GM19467 (cell line): ENCODE data around the gene SMO.
"Not testable (repeated sequence)": the region's sequence is repeated elsewhere in the genome, so short reads cannot be mapped to it uniquely, and the experiment has no call there.

Experiments used
- ATAC-seq: cut with Tn5 transposase; IDR thresholded peaks from one replicate; pipeline ENCODE4 v1.9.1; 2021; ENCODE audit warnings: mild to moderate bottlenecking, moderate library complexity; ENCODE audit not compliant: unreplicated experiment

SMO gene

DNA sequence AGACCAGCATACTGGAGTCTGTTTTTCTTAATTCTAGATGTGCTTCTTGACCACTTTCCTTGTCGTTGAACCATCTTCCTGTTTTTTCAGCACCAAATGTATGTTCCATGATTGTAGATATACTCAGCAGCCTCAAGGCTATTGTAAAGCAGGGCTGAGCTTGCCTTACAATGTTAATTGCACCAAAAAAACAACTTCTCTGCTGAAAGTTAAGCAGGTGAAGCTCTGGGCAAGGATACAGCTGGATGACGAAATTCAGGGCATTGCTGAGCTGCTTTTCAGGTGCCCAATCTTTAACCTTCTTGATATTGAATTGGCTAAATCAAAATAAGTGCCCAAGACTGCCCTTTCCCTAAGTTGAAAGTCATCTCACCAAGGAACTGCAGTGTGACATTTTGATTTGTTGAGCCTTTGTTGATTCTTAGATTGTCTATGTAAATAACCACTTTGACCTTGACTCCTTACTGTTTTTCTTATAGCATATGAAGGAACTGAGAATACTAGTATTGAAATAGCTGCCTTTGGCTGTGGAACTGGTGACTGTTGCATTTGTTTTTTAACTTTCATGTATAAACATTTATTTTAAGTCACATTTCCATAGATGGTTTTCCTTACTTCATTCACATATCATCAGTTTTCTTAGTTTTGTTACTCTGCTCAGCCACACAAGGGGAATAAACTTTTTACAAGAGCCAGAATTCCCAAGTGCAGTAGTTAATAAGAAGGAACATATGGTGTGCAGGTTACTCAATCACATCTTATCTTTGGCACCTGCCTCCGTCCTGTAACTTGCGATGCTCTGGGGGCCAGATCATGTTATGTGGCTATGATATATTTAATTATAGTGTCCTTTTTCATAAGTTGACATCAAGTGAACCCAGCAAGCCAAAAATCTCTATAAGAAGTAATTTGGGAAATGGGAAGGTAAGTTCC, 39.5 kb downstream of the SMO start:
- no peak for ATAC-seq

DNA sequence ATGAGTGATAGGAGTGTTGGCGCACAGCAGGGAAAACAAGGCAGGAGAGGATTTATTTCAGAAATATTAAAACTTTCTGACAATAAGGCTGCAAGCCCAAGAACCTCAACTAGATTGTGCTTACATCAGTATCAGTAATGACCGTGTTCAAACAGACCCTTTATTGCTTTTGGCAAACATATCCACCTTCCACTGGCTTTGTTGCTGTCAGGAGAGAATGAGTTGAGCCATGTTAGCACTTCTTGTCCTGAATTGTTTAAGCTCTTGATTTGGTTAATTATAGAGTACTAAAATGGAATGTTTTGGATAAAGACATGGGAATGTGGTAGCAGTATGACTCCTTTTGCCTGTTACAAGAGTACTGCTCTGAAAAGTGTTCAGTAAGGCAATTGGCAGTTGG, 40.2 kb downstream of the SMO start:
- ATAC-seq: no peak

DNA sequence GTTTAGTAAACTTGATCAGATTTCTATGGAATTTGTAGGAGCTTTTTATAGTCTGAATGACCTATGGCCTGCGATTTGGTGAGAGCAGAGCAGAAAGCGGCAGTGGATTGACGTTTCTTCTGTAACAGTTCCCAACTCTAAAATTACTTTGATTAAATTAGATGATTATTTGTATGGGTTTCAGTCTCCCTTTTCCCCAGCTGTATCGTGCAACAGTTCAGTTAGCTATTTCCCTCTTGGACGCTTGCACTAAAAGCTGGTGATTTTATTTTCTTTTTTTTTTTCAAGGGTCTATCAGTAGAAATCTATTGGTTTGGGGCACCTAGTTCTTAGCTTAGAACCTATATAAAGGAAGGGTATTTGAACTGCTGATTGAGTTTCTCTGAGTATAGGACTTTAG, 43.2 kb downstream of the SMO start:
- ATAC-seq: no peak

DNA sequence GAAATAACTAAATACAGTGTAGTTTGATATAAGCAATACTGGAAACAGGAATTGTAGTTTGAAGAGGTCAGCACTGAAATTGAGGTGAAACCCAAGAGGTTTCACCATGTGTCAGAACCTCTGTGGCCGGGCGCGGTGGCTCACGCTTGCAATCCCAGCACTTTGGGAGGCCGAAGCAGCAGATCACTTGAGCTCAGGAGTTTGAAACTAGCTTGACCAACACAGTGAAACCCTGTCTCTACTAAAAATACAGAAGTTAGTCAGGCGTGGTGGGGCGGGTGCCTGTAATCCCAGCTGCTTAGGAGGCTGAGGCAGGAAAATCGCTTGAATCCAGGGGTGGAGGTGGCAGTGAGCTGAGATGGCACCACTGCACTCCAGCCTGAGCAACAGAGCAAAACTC, 50.1 kb downstream of the SMO start:
- no peak for ATAC-seq

DNA sequence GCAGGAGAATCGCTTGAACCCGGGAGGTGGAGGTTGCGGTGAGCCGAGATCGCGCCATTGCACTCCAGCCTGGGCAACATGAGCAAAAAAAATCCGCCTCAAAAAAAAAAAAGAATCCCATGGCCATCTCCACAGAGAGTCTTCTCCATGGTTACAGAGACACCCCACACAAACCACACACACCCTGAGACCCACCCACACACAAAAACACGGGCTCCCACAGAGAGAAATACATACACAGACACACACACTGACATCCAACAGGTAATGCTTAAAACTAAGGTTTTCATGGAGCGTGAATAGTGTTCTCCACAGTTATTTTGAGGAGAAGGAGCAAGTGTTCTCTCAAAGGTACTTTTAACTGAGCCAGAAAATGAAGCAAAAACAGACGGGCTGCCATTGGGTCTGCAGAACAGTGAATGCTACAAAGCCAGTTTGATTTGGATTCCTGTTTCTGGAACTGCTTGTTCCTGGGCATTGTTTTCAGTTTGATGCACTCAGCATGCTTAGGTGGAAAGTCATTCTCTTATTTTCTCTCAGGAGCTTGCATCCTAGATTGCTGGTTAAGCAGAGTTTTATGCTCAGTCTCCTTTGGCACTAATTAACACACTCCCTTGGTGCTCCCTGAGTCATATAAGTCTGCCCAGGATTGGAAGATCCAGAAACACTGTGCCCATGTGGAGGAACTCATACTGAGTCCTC, 51.8 kb downstream of the SMO start:
- ATAC-seq: no peak

DNA sequence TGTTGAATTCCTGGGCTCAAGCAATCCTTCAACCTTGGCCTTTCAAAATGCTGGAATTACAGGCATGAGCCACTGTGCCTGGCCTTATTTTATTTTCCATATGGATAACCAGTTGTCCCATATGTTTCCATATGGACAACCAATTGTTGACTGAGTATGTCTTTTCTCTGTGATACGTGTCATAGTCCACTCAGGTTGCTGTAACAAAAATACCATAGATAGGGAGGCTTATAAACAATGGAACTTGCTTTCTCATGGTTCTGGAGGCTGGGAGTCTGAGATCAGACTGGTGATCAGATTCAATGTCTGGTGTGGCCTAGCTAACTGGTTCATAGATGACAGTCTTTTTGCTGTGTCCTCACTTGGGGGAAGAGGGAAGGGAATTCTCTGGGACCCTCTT, 55.8 kb downstream of the SMO start:
- no peak for ATAC-seq

DNA sequence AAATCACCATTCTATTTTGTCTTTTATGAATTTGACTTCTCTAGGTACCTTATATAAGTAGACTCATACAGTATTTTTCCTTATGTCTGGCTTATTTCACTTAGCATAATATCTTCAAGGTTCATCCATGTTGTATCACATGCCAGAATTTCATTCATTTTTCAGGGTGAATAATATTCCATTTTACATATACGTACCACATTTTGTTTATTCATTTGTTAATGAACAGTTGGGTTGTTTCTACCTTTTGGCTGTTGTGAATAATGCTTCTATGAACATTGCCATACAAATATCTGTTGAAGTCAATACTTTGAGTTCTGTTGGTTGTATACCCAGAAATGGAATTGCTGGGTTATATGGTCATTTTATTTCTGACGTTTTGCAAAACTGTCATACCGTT, 57.1 kb downstream of the SMO start:
- ATAC-seq: no peak

DNA sequence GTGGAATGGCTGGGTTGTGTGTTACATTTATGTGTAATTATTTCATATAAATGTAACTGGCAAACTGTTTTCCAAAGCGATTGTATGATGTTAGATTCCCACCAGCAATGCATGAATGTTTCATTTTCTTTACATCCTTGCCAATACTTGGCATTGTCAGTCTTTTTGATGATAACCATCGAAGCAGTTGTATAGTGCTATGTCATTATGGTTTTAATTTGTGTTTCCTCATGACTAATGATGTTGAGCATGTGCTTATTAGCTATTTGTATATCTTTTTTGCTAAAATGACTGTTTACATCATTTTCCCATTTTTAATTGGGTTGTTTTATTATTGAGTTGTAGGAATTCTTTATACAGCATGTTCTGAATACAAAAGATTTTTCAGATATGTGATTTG, 58.7 kb downstream of the SMO start:
- no peak for ATAC-seq

DNA sequence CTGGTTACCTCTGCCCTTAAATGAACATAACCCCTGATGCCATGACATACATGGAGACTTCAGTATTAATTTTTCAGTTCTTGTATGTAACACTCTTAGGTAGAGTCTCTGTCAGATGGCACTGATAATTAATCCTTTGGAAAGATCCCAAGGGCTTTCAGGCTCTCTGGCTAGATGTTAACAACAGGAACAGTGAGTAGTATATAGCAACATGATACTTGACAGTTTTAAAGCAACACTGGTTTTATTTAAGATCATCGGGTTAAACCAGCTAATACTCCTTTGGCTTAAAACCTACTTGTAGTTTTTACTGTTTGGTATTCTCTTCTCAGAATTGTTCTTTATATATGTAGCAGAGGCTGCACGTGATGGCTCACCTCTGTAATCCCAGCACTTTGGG, 63.7 kb downstream of the SMO start:
- no peak for ATAC-seq

DNA sequence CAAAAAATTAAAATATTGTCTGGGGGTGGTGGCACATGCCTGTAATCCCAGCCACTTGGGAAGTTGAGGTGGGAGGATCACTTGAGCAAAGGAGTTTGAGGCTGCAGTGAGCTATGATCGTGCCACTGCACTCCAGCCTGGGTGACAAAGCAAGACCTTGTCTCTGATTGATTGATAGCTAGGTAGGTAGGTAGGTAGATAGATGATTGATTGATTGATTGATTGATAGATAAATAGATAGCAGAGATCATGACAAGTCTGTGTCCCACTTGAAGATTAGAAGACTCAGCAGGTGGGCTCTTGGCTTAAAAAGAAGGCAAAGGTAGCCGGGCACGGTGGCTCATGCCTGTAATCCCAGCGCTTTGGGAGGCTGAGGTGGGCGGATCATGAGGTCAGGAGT, 64.2 kb downstream of the SMO start:
- ATAC-seq: not testable (repeated sequence)

DNA sequence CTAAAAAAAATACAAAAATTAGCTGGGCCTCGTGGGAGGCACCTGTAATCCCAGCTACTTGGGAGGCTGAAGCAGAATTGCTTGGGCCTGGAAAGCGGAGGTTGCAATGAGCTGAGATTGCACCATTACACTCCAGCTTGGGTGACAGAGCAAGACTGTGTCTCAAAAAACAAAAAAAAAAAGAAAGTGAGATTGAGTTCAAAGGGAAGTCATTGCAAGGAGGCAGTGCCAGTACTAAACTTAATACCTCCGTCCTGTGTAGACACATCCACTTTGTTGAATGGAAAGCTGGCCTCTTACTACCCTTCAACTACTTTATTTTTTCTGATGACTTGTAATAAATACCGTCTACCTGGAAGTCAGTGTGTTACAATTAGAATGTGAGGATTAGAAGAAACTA, 67.4 kb downstream of the SMO start:
- ATAC-seq: no peak

DNA sequence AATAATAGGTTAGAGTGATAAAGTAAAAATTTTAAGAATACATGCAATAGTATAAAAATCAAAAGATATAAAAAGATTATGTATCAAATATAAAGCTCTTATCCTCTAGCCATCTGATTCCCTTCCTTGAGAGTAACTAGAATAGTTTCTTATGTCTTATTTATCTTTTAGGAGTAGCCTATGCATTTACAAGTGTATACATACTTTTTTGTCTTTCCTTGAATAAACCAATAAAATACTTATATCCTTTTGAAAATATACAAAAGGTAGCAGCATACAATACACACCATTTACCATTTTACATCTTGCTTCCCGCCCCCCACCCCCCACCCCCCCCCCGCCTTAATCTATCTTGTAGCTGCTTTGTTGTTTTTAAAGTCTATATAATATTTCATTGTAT, 67.8 kb downstream of the SMO start:
- ATAC-seq: no peak

DNA sequence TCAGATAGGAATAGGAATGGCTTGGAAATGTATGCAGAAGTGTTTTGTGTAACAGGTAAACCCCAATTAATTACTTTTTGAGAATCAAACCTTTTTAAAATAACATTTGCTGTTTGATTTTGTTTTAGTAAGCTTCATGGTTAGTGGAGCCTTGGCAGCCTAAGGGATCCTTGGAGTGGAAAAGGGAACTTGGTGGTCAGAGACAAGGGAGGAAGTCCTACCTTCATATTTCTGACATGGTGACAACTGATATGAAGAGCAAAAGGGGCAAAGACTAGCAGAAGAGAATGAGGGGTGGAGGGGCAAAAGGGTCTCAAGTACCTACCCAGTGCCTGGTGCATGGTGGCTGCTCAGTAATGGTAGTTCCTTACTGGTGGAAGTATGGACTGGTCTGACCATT, 68.7 kb downstream of the SMO start:
- ATAC-seq: no peak

DNA sequence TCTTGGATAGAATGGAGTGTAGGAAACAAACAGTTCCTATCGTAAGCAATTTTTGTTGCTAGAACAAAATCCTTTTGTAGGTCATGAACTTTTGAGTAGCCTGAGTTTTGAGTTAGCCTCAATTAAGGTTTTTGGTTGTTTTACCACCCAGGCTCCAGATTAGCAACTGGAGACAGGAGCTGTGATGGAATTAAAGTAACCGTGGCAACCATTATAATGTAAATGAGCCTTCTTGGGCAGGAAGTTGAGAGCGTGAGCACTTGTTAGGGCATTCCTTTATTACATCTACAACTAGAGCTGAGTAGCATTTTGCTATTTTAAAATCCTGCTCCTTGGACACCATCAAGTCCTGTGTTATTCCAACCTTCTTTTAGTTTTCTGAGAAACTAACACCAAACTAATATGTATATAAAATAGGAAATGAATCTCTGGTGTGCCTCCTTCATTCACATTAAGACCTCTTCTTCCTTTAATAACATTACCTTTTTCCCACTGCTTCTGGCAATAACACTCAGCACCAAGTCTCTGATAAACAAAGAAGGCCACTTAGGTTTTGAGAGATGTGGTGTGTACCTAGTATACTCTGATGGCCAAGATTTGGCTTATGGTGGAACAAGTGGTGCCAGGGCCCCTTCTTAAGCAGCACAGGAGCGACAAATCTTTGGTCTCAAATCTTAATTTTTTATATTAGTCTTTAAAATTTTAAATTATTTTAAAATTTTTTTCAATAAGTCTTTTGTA, 70.4 kb downstream of the SMO start:
- no peak for ATAC-seq

DNA sequence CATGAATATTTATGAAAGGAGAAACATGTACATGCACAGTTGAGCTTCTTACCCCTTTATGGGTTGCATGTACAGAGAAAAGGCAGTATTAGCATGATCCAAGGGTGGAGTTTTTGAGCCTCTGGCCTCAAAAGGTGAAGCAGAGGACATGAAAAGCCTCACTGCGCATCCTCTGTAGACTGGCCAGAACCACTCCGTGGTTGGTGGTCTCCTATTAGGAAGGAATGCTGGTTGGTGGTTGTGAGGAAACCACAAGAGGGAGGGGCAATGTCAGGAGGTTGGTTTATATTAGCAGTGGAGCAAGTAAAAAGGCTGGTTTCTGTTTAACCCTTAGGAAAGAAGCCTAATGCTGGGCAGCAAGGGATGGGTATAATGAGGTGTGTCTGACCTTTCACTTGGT, 73.9 kb downstream of the SMO start:
- no peak for ATAC-seq
